Kasumi-1 (cell line): ENCODE measurements around the gene CACYBP.

Experiments
- DNase-seq, 2 experiments: peaks; one replicate each; lab custom pipeline; 2025; lab: John Stamatoyannopoulos, UW

The CACYBP gene

GRCh38 chr1:174974711-174975119 is 25.0 kb upstream of the CACYBP start:
- DNase-seq = no peak

GRCh38 chr1:174975764-174976163 is 24.0 kb upstream of the CACYBP start:
- no peak for DNase-seq

- DNase-seq = no peak
These were observed 23.2 kb upstream of the CACYBP start for GRCh38 chr1:174976436-174977108.

GRCh38 chr1:174982971-174983689 is 16.6 kb upstream of the CACYBP start:
- DNase-seq = peak; percentile 32 to 45

- no peak for DNase-seq
These were observed 14.8 kb upstream of the CACYBP start for GRCh38 chr1:174984952-174985351.

- DNase-seq = no peak
These were observed 11.2 kb upstream of the CACYBP start for GRCh38 chr1:174988539-174988938.

GRCh38 chr1:174988986-174989385 is 10.8 kb upstream of the CACYBP start:
- no peak for DNase-seq

- no peak for DNase-seq
These were observed 10.1 kb upstream of the CACYBP start for GRCh38 chr1:174989536-174990220.

GRCh38 chr1:174990382-174990999 is 9.3 kb upstream of the CACYBP start:
- peak; percentile 54 to 68 for DNase-seq

GRCh38 chr1:174991473-174991872 is 8.3 kb upstream of the CACYBP start:
- no peak for DNase-seq

- no peak for DNase-seq
These were observed 4.6 kb upstream of the CACYBP start for GRCh38 chr1:174995121-174995520.

GRCh38 chr1:174995916-174996315 is 3.8 kb upstream of the CACYBP start:
- no peak for DNase-seq

- DNase-seq = no peak
These were observed 3.3 kb upstream of the CACYBP start for GRCh38 chr1:174996476-174996875.

- DNase-seq = no peak
These were observed 2.7 kb upstream of the CACYBP start for GRCh38 chr1:174997041-174997440.

GRCh38 chr1:174998569-174999215 is 1.1 kb upstream of the CACYBP start:
- peak; percentile 68 to 73 for DNase-seq

GRCh38 chr1:174999216-174999935 is 371 bp upstream of the CACYBP start:
- DNase-seq = peak; percentile 97

GRCh38 chr1:175000697-175001187 is 995 bp downstream of the CACYBP start:
- peak; percentile 26 to 27 for DNase-seq

- DNase-seq = no peak
These were observed 3.3 kb downstream of the CACYBP start for GRCh38 chr1:175002910-175003517.

GRCh38 chr1:175003521-175003920 is 3.8 kb downstream of the CACYBP start:
- no peak for DNase-seq

GRCh38 chr1:175005085-175005783 is 5.5 kb downstream of the CACYBP start:
- DNase-seq = no peak
